HG03066 (cell line): Measurements from ENCODE around the gene WDR89.
"Not testable (repeated sequence)": the region's sequence is repeated elsewhere in the genome, so short reads cannot be mapped to it uniquely, and the experiment has no call there.

Source experiments
- ATAC-seq: cut with Tn5 transposase; IDR thresholded peaks from one replicate; pipeline ENCODE4 v1.9.1; 2021; ENCODE audit warnings: low read depth; ENCODE audit not compliant: unreplicated experiment

The WDR89 gene

GRCh38 chr14:63603749-63604277 is 37.9 kb downstream of the WDR89 start:
- no peak for ATAC-seq

GRCh38 chr14:63598807-63599206 is 42.9 kb downstream of the WDR89 start:
- ATAC-seq: no peak

GRCh38 chr14:63596998-63597658 is 44.5 kb downstream of the WDR89 start:
- no peak for ATAC-seq

GRCh38 chr14:63594455-63595372 is 47.0 kb downstream of the WDR89 start:
- ATAC-seq: no peak

GRCh38 chr14:63583046-63583445 is 58.6 kb downstream of the WDR89 start:
- not testable (repeated sequence) for ATAC-seq

GRCh38 chr14:63581491-63581890 is 60.2 kb downstream of the WDR89 start:
- ATAC-seq: no peak

GRCh38 chr14:63578300-63578699 is 63.4 kb downstream of the WDR89 start:
- no peak for ATAC-seq

GRCh38 chr14:63573581-63573980 is 68.1 kb downstream of the WDR89 start:
- no peak for ATAC-seq

- ATAC-seq: no peak
These were observed 76.2 kb downstream of the WDR89 start for GRCh38 chr14:63565448-63565847.

- no peak for ATAC-seq
These were observed 77.4 kb downstream of the WDR89 start for GRCh38 chr14:63564318-63564717.

- no peak for ATAC-seq
These were observed 78.2 kb downstream of the WDR89 start for GRCh38 chr14:63563370-63564026.

- no peak for ATAC-seq
These were observed 79.3 kb downstream of the WDR89 start for GRCh38 chr14:63562405-63562804.

GRCh38 chr14:63555572-63555971 is 86.1 kb downstream of the WDR89 start:
- ATAC-seq: no peak

- ATAC-seq: no peak
These were observed 90.3 kb downstream of the WDR89 start for GRCh38 chr14:63551332-63551731.

GRCh38 chr14:63547798-63548335 is 93.8 kb downstream of the WDR89 start:
- ATAC-seq: no peak
